ENCODE measurements around the gene PLA2G3. TPM values are rescaled to one million over a fixed set of nuclear protein-coding genes. Genes with fewer than 3 reads are reported as not detected.

The PLA2G3 gene, protein sequence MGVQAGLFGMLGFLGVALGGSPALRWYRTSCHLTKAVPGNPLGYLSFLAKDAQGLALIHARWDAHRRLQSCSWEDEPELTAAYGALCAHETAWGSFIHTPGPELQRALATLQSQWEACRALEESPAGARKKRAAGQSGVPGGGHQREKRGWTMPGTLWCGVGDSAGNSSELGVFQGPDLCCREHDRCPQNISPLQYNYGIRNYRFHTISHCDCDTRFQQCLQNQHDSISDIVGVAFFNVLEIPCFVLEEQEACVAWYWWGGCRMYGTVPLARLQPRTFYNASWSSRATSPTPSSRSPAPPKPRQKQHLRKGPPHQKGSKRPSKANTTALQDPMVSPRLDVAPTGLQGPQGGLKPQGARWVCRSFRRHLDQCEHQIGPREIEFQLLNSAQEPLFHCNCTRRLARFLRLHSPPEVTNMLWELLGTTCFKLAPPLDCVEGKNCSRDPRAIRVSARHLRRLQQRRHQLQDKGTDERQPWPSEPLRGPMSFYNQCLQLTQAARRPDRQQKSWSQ
- polyA plus RNA-seq (2011; rRNA removed) (0.04 TPM in 1 of 2 replicates, not detected in the other), polyA minus RNA-seq (2011; rRNA and poly(A)+ RNA removed) (not detected in 2 replicates)

DNA sequence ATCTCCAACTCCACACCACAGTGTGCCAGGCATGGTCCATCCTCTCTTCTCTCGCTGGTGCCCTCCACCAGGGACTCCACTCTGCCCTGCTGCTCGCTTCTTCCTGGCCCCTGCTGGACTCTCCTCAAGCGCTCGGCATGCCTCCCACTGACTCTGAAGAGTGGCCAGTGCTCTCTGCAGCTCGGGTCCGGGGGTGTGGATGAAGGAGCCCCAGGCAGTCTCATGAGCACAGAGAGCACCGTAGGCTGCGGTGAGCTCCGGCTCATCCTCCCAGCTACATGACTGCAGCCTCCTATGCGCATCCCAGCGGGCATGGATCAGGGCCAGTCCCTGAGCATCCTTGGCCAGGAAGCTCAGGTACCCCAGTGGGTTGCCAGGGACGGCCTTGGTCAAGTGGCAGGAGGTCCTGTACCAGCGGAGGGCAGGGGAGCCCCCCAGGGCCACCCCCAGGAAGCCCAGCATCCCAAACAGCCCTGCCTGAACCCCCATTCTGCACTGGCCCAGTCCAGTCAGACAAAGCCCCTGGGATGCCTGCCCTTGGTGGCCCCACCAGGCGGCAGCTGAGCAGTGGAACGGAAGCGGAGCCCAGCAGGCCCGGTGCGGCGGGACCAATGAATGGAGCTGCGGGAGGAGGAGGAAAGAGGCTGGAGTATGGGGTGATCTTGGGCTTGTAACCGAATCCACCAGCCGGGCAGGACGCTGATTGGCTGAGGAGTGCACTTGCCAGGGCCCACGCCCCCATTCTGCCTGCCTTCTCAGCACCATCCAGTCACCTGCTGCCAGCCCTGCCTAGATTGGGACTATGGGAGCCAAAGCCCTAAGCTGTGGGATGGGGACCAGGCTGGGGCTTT lies at the start of gene PLA2G3:
Gene PLA2G3 (minus strand): TSS at position 643 of the 851 bp plus-strand sequence. CDS start 154 bp downstream, at position 489.
- POLR2A ChIA-PET: interaction anchor here (0.7 kb wide), 1 partner anchor 32 kb away, joined by 4 read pairs; the partner anchor contains the start of gene SELENOM
- TF ChIP-seq, protein P1, sequence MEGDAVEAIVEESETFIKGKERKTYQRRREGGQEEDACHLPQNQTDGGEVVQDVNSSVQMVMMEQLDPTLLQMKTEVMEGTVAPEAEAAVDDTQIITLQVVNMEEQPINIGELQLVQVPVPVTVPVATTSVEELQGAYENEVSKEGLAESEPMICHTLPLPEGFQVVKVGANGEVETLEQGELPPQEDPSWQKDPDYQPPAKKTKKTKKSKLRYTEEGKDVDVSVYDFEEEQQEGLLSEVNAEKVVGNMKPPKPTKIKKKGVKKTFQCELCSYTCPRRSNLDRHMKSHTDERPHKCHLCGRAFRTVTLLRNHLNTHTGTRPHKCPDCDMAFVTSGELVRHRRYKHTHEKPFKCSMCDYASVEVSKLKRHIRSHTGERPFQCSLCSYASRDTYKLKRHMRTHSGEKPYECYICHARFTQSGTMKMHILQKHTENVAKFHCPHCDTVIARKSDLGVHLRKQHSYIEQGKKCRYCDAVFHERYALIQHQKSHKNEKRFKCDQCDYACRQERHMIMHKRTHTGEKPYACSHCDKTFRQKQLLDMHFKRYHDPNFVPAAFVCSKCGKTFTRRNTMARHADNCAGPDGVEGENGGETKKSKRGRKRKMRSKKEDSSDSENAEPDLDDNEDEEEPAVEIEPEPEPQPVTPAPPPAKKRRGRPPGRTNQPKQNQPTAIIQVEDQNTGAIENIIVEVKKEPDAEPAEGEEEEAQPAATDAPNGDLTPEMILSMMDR (IDR thresholded peaks at IDR 0.05; ENCODE audit: insufficient read depth, low read depth, low read length): peak; percentile 29
- CTCF ChIA-PET: interaction anchor here (0.9 to 1.6 kb wide), 5 partner anchors 9 to 91 kb away, joined by 3 to 8 read pairs (median 4); partner anchors contain the start of gene SELENOM

DNA sequence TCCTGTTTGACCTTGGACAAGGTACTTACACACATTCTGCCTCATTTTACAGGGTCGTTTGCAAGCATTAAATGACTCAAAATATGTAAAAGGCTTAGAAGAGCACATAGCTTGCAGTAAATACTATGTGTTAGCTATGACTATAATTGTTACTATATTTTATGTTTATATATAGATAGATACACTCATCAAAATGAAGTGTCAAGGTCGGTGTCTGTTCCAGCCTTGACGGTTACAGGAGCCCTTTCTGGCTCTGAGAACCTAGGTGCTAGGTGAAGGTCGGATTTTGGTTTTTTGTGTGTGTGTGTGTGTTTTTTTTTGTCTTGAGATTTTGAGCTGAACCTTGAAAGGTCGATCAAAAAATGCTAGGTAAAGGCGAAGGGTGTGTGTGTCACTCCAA lies 47.3 kb upstream of the PLA2G3 start:
- no peaks in the 10 kb centered on the region for H3K27me3 ChIP-seq (ENCODE audit: control insufficient read depth, insufficient read depth, low read length)
- ChIA-PET POLR2A (no interaction called here), CTCF (interaction anchor here (1.2 to 1.4 kb wide), 2 partner anchors 14 to 24 kb away, joined by 3 read pairs; partner anchors contain the start of gene LIMK2)
- DNase-seq (ENCODE audit: low read depth): no peak
- TF ChIP-seq, protein P1 (IDR thresholded peaks at IDR 0.05; ENCODE audit: insufficient read depth, low read depth, low read length): no peak
- peaks cover 7% of the 10 kb centered on the region for H3K36me3 ChIP-seq (ENCODE audit: control insufficient read depth, insufficient read depth, low read length)
- no peak overlapping the region for H3K4me3 ChIP-seq (ENCODE audit: low read depth, low read length)

More for the DNA sequence above, at the start of gene PLA2G3:
- Histone ChIP-seq H3K4me3 (ENCODE audit: low read depth, low read length) (no peak within 1 kb of the TSS), H3K36me3 (ENCODE audit: control insufficient read depth, insufficient read depth, low read length) (no peaks in the 10 kb centered on the region), H3K27me3 (ENCODE audit: control insufficient read depth, insufficient read depth, low read length) (peaks cover 11% of the 10 kb centered on the region)
- DNase-seq (ENCODE audit: low read depth): no peak

DNA sequence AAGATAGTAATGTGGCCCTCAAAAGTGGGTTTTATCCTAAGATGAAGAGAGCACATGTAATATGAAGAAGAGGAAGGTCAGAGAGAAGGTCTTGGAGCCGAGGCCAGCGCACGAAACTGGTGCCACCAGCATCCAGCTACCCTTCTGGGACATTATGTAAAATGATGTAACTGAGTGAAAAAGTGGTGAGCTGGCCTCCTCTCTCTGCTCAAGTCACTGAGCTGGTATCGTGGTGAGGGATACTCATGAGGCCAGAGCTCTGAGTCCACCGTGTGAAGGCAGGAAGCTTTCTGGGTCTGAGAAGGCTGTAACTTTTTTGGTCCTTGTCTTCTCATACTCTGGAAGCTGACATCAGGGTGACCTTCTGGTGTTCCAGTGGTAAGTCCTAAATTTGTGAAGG lies 44.7 kb upstream of the PLA2G3 start:
- DNase-seq (ENCODE audit: low read depth): no peak
- H3K36me3 ChIP-seq (ENCODE audit: control insufficient read depth, insufficient read depth, low read length): peaks cover 6% of the 10 kb centered on the region
- POLR2A ChIA-PET: no interaction called here
- H3K27me3 ChIP-seq (ENCODE audit: control insufficient read depth, insufficient read depth, low read length): no peaks in the 10 kb centered on the region
- H3K4me3 ChIP-seq (ENCODE audit: low read depth, low read length): no peak overlapping the region
- CTCF ChIA-PET: no interaction called here
- TF ChIP-seq, protein P1 (IDR thresholded peaks at IDR 0.05; ENCODE audit: insufficient read depth, low read depth, low read length): no peak

DNA sequence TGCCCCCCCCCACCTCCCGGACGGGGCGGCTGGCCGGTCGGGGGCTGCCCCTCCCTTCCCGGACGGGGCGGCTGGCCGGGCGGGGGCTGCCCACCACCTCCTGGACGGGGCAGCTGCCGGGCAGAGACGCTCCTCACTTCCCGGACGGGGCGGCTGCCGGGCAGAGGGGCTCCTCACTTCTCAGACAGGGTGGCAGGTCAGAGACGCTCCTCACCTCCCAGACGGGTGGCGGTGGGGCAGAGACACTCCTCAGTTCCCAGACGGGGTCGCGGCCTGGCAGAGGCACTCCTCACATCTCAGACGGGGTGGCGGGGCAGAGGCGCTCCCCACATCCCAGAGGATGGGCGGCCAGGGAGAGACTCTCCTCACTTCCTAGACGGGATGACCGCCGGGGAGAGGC lies 43.7 kb upstream of the PLA2G3 start:
- TF ChIP-seq, protein P1 (IDR thresholded peaks at IDR 0.05; ENCODE audit: insufficient read depth, low read depth, low read length): no peak
- CTCF ChIA-PET: no interaction called here

More for the DNA sequence above, 43.7 kb upstream of the PLA2G3 start:
- H3K4me3 ChIP-seq (ENCODE audit: low read depth, low read length): no peak overlapping the region
- POLR2A ChIA-PET: no interaction called here
- no peak for DNase-seq (ENCODE audit: low read depth)
- H3K27me3 ChIP-seq (ENCODE audit: control insufficient read depth, insufficient read depth, low read length): no peaks in the 10 kb centered on the region
- H3K36me3 ChIP-seq (ENCODE audit: control insufficient read depth, insufficient read depth, low read length): peaks cover 8% of the 10 kb centered on the region

Measured in BJ (cell line).